Anterior cingulate cortex (tissue), 58 donors: ENCODE data around the gene WNT7B.

Source experiments
- DNase-seq, 58 donors: peaks; one replicate each; lab custom pipeline; 2025; lab: John Stamatoyannopoulos, UW

The WNT7B gene

DNA sequence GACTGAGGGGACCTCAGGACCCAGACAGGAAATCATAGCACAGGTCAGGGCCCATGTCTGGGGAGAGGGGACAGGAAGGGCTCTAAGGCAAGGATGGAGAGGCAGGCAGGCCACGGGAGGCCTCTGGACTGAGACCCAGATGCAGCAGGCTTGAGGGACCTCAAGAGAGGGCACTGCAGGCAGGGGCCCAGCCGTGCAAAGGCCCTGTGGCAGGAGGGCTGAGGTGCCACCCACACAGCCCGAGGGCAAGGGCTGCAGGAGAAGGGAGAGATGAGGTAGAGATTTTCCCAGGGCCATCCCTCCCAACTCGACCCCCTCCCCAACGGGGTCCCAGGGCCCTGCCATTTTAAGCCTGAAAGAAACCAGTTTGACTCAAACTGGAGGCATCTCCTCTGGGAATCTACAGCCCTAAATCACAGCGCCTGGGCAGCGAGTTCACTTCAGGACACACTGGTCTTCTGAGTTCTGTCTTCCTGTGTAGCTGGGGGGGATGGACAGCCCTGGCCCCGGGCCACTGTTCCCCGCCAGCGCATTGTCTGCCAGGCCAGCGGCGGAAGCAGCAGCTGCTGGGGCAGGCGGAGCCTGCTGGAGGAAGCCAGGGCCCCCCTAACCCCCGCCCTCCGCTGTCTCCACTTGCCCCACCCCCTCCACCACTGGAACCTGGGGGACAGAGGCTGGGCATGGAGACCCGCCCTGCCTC is 20.3 kb upstream of the WNT7B start:
- peak in 50 of 58 donors; percentile 33 to 87 (median 74) for DNase-seq

DNA sequence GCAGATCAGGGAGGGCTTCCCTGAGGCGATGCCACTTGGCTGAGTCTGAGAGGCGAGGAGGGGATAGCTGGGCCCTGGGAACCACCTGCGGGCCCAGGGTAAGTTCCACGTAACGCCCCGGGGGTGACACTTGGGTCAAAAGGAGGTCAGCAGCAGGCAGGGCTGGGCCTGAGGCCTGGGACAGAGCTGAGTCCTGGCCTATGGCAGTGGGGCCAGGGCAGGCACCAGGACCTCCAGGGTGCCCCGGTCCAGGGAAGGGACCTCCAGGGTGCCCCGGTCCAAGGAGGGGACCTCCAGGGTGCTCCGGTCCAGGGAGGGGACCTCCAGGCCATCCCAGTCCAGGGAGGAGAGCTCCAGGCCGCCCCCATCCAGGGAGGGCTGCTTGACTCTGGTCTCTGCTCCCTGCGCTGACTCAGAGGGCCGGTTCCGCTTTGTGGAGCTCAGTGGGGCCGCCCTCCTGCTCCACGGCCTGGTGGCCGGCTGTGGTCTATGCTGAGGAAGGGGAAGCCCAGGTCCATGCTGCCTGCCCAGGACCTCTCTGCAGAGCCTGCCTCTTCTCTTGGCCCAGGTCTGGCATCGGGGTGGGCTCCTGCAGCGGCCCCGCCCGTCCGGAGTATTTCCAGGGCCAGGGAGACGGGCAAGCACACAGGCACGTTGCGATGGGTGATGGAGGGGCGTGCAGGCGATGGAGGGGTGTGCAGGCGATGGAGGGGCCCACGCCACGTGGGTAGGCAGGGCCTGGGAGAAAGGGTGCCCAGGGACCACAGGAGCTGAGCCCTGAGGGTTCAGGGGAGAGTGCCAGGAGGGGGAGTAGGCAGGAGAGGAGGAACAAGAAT is 19.5 kb upstream of the WNT7B start:
- peak in 3 of 58 donors; percentile 8 to 45 (median 29) for DNase-seq

DNA sequence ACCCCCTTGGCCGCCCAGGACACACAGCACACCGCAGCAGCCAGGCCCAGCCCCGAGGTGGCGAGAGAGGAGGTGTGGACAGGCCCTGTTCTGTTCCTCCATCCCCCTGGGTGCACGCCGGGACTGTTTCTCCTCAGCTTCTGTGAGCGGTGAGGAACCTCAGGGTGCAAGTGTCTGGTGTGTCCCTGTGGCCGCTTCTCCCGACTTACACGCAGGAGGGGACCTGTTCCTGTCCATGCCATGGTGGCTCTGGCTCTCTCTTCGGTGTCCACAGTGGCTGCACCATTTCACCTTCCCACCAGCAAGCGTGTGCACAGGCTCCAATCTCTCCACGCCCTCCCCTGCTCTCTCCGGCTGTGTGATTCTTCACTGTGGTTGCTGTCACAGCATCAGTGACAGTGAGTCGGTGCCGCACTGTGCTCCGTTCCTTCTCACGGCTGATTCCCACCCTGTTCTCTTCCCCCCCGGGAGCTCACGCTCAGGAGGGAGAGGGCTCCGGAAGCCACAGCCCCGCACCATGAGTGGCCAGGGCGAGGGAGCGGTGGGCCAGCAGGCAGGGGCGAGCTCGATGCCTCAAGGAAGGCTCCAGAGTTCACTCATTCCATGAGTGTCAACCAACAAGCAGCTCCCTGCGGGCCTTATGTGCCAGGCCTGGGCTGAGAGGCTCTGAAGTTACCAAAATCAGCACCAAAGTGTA is 18.6 kb upstream of the WNT7B start:
- no peak for DNase-seq

DNA sequence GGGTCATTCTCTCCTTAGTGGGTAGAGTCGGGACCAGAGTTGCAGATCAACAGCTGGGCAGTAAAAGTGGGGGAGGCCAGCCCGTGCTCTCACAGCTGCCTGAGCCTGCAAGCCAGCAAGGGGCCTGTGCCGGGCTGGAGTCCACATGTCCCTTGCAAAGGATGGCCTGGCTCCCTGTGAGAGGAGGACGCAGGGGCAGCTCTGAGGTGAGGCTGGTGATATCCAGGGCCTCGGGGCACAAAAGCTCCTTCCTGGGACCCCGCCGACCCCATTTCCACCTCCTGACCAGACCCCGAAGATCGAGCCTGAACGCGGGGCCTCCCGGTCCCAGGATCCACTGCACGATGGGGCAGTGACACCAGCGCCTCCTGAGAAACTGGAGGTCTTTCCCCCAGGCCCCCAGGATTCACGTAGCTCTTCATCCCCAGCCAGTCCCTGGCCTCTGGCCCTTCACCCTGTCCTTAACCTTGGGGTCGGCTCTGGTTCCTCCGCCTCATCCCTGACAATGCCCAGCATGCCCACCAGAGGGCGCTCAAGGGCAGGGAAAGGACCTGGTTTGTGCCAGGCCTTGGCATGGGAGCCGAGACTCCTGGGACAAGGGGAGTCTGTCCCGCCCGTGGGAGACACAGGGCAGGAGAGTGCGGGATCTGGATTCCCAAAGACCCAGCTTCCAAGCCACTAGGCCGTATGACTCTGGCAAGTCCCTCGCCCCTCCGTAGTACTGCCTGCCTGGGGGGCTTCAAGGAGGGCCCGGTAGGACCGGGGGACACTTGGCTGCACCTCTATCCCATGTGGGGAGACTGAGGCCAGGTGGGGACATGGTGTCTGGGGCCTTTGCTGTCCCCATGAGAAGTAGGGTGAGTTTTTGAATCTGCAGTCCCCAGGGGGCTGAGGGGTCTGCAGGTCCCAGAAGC is 17.8 kb upstream of the WNT7B start:
- DNase-seq: peak in 55 of 58 donors; percentile 20 to 88 (median 66)

DNA sequence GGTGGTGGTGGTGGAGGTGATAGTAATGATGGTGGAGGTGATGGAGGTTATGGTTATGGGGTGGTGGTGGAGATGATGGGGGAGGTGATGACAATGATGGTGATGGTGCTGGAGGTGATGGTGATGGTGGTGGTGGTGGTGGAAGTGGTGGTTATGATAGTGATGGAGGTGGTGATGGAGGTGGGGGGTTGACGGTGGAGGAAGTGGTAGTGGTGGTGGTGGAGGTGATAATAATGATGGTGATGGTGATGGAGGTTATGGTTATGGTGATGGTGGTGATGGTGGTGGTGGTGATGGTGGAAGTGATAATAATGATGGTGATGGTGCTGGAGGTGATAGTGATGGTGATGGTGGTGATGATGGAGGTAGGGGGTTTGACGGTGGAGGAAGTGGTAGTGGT is 16.9 kb upstream of the WNT7B start:
- DNase-seq: no peak

DNA sequence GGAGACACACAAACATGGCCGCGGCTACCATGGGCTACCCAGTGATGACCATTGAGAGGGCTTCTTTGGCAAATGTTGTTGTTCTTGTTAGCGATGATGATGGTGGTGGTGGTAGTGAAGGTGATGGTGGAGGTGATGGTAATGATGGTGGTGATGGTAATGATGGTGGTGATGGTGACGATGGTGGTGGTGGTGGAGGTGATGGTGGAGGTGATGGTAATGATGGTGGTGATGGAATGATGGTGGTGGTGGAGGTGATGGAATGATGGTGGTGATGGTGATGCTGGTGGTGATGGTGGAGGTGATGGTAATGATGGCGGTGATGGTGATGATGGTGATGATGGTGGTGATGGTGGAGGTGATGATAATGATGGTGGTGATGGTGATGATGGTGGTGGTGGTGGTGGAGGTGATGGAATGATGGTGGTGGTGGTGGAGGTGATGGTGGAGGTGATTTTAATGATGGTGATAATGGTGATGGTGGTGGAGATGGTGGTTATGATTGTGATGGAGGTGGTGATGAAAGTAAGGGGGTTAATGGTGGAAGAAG is 16.3 kb upstream of the WNT7B start:
- no peak for DNase-seq

DNA sequence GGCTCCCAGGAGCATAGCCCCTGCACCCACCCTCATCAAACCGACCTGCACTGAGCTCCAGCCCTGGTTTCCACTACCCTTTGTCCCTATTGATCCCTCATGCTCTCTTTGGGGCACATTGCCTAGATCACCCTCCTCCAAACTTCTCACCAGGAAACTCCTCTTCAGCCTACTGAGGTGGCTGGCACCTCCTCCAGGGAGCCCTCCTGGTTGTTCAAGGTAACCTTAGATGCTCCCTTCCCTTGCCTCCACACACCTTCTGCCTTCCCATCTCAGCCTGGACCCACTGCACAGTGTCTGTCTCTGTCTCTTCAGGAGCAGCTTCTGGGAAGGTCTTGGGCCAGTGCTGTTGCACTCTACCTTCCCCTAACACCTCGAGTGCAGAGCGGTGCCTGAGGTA is 15.8 kb upstream of the WNT7B start:
- DNase-seq: no peak

DNA sequence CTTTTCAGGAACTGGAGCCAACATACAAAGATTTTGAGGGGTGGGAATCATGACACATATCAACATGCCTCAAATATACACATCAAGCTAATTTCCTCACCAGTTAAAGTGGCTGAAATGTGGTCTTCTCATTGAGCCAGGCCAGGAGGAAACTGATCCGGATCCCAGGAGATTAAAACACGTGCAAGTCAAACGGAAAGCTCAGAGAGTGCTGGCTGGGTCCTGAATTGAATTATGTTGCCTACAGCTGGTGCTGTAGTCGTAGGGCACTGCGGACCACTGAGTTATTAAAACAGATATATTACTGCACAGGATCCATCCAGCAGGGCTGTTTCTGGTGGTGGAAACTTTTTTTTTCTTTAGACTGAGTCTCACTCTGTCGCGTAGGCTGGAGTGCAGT is 14.1 kb upstream of the WNT7B start:
- DNase-seq: no peak

DNA sequence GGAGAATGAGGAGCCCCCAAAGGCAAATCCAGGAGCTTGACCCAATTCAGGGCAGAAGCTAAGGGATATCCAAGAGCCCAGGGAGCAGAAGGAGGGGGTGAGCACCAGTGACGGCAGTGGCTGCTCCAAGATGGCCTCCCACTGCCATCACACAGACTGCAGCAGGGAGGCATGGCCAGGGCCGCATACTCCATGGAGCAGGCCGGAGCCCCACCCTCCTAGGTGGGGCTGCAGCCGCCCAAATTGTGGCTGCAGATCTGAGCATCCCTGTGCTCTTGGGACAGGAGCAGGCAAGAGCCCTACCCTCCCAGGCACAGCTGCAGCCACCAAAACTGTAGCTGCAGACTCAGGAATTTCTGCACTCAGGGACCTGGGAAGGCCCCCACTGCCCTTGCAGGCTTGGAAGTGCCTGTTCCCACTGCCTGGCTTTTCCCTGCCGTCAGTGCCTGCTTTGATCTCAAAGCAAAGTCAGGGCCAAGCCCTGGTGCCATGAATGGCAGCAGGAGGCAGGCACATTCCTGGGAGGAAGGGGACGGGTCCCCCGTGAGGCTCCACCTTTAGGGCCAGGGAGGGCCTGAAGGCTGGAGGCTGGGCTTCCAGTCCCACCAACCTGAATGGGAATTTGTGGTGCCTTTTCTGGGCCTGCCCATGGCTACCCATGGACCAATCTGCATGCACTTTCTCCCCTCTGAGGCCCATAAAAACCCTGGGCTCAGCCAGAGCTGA is 10.3 kb upstream of the WNT7B start:
- DNase-seq: no peak

DNA sequence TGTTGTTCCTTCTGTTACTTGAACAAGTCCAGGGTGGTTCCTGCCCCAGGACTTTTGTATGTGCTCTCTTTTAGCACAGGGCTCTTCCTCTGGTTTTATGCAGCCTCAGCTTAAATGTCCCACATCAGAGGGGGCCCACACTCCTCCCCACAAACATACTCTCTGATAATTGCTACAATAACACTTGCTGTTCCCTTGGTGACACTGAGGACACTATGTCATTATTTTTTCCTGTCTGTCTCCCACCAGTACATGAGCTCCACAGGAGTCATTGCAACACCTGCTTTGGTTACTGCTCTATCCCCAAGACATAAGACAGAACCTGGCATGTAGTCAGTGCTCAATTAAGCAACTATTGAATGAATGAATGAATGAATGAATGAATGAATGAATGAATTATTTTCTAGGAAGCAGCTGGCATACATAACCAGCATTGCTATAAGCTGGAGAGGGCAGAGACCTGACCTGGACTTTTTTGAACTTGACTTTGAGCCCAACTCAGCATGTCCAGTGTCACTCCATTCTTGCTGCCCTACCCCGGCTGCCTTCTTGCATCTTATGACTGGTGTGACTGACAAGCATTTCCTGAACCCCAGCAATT is 7.5 kb upstream of the WNT7B start:
- no peak for DNase-seq

DNA sequence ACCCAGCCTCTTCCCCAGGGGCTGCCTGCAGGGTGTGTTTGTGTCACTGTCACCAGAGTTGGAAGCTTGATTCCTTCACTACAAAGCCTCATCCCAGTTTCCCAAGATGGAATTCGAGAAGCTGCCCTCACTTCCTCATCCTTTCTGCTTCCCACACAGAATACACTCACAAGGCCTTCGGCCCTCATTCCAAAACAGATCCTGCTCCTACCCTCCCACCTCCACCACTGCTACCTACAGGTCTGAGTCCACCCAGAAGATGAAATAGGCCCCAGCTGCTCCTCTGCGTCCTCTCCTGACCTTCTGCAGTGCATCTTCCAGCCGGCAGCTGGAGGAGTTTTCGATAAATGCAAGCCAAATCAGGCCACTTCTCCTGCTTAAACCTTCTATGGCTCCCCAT is 6.8 kb upstream of the WNT7B start:
- DNase-seq: no peak

DNA sequence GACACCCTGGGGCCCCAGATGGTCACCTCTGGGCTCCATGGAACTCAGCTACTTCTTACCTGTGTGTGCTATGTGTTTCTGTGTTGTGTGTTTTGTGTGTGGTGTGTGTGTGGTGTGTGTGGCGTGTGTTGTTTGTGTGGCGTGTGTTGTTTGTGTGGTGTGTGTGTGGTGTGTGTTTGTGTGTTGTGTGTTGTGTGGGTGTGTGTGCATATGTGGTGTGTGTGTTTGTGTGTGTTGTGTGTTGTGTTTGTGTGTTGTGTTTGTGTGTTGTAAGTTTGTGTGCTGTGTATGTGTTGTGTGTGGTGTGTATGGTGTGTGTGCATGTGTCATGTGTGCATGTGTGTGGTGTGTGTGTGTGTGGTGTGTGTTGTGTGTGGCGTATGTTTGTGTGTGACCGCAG is 3.8 kb upstream of the WNT7B start:
- no peak for DNase-seq

DNA sequence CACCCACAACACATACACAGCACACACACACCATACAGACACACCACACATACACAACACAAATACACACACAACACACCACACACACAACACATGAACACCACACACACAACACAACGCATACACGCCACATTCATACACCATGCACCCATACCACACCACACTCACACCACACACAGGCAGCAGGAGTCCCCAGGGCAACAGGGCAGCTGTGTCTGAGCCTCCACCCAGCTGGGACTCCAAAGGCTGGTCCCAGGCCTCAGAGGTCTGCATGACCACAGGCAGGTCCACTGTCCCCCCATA is 3.3 kb upstream of the WNT7B start:
- DNase-seq: no peak

DNA sequence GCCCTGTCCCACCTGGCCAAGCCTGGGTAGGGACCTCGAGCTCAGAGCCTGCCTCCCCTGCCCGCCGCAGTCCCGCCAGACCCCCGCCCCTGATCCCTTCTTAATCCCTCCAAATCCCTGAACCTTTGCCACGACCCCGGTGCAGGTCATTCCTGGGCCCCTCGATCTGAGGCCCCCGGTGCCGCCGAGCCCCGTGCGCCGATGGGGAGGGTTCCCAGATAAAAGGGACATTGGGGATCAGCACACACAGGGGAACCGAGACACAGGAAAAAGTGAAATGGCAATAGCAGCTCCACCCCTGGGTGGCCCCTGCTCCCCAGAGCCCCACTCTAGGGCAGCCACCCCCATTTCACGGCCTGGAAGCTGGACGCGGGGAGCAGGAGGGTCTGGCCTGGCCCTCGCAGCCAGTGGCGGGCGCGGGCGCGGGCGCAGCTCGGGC is 1.3 kb upstream of the WNT7B start:
- DNase-seq: no peak

DNA sequence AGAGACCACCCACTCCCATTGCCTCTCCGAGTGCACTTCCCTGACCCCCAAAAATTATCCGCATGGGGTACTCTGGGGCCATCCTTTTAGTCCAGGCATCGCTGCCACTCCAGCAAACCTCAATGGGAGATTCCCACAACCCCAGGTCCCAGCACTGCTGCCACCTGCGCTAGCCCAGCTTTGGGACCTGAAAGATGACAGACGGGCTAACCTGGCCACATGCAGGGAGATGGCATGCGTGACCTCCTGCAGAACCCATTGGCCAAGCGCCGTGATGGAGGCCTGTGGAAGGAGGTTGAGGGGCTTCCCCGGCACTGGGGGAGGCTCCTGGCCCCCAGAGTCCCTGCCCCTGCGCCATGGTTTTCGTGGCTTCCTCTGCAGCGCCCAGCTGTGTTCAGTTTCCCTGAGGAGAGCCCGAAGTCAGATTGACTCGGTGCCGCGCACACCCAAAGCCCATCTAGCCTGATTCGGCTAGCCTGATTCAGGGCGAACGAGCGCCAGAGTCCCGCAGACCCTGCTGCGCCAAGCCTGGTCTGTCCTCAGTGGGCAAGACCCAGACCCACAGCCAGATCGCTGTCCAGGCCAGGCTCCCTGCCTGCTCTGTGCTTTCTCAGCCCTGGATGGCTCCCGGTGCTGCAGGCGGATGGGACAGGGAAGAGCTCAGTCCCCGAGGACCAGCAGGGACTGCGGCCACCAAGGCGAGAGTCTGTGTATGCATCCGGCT is 751 bp upstream of the WNT7B start:
- DNase-seq: peak in 1 of 58 donors; percentile 6

DNA sequence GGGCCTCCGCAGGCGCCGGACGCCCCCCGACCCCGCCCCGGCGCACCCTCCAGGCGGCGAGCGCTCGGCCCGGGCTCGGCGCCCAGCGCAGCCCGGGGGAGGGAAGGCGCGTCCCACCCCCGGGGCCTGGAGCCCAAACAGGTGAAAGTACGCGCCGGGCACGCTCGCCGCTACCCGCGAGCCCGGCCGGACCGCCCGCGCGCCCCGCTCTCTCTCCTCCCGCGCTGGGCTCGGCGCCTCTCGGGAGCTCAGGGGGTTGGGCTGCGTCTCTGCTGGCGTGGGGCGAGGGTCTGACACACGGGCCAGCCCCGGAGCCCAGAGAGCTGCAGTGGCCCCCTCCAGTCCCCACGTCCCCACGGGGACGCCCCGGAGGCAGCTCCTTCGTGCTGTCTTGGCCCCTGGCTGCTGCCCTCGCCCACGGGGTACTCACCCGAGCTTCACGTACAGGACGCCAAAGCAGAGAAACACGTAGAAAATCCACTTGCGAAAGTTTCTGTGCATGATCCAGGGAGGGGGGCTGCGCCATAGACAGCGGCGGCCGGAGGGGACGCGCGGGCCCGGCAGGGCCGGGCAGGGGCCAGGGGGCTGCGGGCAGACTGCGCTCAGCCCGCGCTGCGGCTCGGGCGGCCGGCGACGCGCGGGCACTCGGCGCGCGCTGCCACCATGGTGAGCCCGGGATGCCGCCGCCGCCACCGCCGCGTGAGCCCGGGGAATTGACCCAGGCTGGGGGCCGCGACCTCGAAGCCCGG is 534 bp downstream of the WNT7B start:
- DNase-seq: no peak
